HG02981 (cell line): Measurements from ENCODE around the gene PSPH.
"Not testable (repeated sequence)": the region's sequence is repeated elsewhere in the genome, so short reads cannot be mapped to it uniquely, and the experiment has no call there.

Experiments
- ATAC-seq: cut with Tn5 transposase; IDR thresholded peaks from one replicate; pipeline ENCODE4 v1.9.1; 2021; ENCODE audit warnings: mild to moderate bottlenecking, moderate library complexity; ENCODE audit not compliant: unreplicated experiment

PSPH gene

DNA sequence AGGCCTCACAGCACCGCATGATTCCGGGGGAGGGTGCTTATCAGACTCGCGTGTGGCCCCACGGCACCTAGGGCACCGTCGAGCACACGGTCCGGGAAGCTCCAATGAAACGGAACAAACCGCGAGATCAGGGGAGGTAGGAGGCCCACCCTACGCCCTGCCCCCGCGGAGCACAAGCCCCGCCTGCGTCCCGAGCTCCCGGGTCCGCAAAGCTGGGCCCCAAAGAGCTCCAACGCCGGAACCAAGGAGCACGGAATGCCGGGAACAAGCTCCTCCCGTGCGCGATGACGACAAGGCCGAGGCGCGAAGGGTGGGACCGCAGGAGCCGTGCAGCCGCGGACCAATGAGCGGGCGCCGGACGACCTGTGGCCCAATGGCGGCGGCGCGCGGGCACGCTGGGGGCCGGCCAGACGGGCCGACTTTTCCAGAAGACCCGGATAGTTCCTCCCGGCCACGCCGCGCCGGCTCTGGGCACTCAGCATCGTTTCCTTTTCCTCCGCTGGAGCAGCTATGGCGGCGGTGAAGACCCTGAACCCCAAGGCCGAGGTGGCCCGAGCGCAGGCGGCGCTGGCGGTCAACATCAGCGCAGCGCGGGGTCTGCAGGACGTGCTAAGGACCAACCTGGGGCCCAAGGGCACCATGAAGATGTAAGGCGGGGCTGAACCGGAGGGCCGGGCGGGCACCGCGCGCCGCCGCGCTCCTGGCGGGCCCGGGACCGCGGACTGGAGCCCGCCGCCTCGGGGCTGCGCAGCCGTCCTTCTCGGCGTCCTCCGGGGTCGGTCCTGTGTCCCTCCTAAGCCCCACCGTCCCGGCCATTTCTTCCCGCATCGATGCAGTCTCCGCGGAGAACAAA lies at the start of gene PSPH, which contains the start of gene CCT6A:
Gene PSPH, minus strand, starts transcription at position 106 of the 853 bp plus-strand sequence. CDS start 30,232 bp downstream, outside the sequence.
Gene CCT6A, plus strand, starts transcription at position 427 of the 853 bp plus-strand sequence. Its CDS starts 84 bp downstream, at position 511.
- peak; percentile 94 for ATAC-seq

- ATAC-seq = no peak
These were observed 48.4 kb upstream of the PSPH start for GRCh38 chr7:56099653-56100052.

- not testable (repeated sequence) for ATAC-seq
These were observed 47.2 kb upstream of the PSPH start for GRCh38 chr7:56098187-56099008.

DNA sequence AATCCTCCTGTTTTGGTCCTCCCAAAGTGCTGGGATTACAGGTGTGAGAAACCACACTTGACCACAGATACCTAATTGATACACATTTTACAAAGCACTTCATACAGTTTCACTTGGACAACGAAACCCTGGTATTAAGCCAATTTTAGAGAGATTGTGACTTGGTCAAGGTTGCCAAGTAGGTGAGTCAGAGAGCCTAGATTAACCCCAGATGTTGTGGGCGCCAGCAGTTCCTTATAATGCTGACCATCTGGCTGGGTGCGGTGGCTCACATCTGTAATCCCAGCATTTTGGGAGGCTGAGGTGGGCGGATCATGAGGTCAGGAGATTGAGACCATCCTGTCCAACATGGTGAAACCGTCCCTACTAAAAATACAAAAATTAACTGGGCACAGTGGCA lies 46.5 kb upstream of the PSPH start:
- ATAC-seq = no peak

DNA sequence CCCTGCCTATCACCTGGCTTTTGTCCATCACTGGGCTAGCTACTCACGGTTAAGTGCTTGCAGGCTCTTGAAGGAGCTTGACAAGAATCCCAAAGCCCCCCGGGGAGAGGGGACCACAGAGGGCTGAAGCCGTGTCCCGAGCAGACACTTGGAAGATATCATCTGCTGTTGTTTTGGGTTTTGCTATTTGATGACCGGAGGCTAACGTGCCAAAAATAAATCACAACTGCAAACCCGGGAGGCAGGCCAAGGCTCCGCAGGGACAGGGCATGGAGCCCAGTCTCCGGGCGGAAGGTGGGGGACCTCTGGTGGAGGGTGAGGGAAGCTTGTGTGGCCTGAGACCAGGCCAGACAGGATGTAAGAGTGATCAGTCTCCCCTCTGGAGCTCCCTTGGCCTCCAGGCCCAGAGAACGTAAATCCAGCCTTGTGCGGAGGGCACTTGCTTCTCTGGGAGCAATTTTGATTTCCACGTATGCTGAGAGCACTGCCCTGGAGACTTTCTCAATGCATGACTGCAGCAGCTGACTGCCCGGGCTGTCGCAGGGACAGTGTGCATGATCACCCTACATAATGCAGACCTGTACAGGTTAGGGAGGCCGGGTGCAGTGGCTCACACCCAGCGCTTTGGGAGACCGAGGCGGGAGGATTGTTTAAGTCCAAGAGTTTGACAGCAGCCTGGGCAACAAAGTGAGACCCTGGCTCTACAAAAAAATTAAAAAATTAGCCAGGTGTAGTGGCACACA lies 41.7 kb upstream of the PSPH start, which contains the start of gene PHKG1:
Gene PHKG1, minus strand, starts transcription at position 164 of the 743 bp plus-strand sequence. CDS start 4,011 bp downstream, outside the sequence.
- ATAC-seq = no peak

DNA sequence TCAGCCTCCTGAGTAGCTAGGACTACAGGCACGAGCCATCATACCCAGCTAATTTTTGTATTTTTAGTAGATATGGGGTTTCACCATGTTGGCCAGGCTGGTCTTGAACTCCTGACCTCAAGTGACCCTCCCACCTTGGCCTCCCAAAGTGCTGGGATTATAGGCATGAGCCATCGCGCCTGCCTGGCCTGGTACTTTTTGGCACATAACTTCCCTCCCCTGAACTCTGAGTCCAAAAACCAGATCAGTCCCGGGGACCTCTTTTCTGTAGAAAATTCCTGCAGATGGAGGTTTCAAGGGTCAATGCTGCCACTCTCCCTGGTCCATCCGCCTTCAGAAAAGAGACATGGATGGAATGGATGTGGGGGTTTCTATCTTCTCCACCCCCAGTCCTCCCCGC lies 41.1 kb upstream of the PSPH start:
- not testable (repeated sequence) for ATAC-seq

DNA sequence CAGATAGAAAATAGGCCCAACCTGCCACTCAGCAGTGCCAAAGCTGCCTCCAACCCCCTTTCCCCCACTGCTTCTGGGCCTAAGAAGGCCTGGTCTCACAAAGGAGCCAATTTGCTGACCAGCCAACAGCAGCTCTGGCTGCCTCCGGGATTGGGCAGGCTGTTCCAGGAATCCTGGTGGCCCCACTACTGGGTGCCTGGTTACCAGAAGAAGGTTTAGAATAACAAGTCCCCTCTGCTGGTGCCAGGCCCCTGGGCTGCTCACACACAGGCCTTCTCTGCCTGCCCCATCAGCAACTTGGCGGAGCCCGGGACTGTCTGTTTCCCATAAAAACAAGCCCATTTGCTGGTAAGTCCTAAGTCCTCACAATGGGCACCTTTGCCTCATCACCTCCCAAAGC lies 40.3 kb upstream of the PSPH start:
- no peak for ATAC-seq

DNA sequence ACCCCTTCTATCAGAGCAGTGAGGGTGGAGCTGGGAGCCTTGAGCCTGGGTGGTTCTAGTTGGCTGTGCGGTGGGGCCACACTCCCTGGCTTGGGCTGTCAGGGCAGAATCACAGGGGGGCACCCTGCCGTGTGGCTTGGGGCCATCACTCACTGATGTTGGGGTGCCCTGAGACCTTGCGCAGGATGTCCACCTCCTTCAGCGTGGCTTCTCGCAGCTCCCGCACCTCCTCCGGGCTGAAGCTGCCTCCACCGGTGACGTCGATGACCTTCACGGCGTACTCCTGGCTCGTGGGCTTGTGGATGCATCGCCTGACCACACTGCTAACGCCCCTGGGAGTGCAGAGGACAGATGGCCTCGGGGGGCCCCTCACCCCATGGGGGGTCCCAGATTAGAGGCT lies 36.2 kb upstream of the PSPH start:
- no peak for ATAC-seq

DNA sequence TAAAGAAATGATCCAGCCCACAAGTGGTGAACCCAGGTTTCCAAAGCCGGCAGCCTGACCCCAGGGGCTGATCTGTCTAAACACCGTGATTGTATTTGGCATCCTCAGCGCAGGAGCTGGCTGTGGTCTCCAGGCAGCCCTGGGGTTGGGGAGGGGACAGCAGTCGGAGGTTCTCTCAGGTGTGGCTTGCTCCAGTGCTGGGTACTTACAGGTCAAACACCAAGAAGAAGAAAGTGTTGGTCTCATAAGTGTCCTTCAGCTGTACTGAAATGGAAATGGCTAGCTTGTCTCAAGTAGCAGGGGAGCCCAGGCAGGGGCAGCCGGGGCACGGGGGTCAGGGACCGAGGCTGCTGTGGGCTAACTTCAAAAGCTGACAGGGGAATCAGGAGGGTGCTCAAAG lies 35.5 kb upstream of the PSPH start:
- no peak for ATAC-seq

GRCh38 chr7:56083150-56083785 lies 32.0 kb upstream of the PSPH start:
- ATAC-seq = no peak

GRCh38 chr7:56081626-56082340 lies 30.5 kb upstream of the PSPH start:
- no peak for ATAC-seq

DNA sequence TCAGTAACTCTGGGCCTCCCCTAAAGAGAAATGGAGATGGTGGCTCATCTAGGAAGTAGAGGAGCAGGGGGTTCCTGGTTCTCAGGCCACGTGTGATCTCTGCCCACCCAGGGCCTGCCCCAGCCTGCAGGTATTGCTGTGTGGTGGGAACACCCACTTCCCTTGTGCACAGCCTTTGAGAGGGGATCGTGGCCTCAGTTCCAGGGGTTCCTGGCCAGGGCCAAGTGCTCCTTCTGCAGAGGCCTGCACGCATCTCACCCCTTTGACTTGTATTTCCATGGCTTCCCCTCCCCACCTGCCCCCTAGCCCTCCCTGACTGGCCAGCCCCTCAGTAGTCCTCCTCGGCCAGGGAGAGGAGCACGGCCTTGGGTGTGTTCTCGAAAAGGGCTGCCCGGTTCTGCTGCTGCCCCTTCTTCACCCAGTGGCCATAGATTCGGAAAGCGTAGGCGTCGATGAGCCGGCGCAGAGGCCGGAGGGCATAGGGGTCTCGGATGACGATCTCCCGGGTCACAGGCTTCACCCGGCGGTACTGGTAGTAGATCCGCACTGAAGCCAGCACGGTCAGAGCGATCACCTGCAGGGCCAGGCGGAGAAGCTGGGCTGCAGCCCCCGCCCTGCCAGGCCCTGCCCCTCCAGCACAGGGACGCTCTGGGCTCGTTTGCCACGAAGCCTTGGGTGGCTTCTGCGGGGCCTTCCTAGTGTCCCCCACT lies 29.6 kb upstream of the PSPH start:
- not testable (repeated sequence) for ATAC-seq

DNA sequence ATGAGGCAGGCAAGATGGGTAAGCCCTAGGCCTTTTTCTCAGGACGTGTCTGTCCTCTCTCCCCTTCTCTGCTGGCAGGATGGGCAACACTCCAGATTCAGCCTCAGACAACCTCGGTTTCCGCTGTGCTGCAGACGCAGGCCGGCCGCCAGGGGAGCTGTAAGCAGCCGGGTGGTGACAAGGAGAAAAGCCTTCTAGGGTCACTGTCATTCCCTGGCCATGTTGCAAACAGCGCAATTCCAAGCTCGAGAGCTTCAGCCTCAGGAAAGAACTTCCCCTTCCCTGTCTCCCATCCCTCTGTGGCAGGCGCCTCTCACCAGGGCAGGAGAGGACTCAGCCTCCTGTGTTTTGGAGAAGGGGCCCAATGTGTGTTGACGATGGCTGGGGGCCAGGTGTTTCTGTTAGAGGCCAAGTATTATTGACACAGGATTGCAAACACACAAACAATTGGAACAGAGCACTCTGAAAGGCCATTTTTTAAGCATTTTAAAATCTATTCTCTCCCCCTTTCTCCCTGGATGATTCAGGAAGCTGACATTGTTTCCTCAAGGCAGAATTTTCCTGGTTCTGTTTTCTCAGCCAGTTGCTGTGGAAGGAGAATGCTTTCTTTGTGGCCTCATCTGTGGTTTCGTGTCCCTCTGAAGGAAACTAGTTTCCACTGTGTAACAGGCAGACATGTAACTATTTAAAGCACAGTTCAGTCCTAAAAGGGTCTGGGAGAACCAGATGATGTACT lies 28.4 kb upstream of the PSPH start:
- ATAC-seq = no peak

- ATAC-seq = no peak
These were observed 27.0 kb upstream of the PSPH start for GRCh38 chr7:56078196-56078595.

- ATAC-seq = no peak
These were observed 26.4 kb upstream of the PSPH start for GRCh38 chr7:56077681-56078080.

DNA sequence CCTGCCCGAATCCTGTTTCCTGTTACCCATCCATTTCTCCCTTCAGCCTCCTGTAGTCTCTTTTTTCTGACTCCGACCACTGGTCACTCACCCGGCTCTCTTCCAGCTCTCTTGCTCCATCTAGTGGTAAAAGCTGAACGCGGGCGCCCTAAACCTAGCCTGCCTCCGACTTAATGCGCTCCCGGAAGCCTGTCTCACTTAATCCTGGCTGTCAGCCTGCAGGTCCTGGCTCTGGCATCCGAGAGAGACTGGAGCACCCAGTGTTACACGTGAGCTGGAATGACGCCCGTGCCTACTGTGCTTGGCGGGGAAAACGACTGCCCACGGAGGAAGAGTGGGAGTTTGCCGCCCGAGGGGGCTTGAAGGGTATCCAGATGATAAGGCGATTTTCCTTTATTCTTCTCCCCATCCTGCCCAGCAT lies 23.1 kb upstream of the PSPH start:
- ATAC-seq = peak; percentile 92

DNA sequence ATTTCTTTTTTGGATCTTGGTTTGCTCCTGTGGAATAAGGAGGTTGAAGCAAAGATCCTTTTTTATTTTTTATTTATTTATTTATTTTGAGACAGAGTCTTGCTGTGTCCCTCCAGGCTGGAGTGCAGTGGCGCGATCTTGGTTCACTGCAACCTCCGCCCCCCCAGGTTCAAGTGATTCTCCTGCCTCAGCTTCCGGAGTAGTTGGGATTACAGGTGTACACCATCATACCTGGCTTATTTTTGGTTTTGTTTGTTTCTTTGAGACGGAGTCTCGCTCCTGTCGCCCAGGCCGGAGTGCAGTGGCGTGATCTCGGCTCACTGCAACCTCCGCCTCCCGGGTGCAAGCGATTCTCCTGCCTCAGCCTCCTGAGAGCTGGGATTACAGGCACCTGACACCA lies 15.1 kb upstream of the PSPH start:
- ATAC-seq = not testable (repeated sequence)

DNA sequence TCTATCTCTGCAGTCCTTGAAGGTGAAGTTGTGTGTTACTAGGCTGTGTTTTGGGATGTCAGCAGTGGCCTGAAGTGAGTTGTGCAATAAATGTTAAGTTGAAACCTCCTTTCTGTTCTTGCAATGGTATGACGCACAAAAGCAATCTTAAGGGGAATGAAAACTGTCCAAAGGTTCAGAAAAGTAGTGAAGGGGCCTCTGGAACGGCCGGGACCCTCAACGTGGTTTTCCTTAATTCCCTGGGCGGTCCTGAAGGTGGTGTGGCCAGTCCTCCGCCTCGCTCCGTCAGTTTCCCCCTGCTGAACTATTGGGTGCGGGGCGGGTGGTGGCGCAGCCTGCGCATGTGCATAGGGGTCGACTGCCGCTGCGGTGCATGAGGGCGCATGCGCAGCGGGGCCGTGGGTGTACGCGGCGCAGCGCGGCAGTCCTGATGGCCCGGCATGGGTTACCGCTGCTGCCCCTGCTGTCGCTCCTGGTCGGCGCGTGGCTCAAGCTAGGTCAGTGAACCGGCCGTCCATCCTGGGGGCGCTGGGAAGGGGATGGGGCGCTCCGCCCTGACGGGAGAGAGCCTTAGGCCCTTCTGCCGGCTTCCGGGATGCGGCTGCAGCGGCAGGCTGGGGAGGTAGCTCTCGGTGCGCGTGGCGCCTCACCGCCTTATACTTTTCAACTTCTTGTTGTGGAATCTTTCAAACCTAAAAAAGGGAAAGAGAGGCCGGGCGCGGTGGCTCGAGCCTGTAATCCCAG lies 12.8 kb upstream of the PSPH start, which contains the start of gene SUMF2:
Gene SUMF2, plus strand, starts transcription at position 405 of the 744 bp plus-strand sequence. Its CDS starts 26 bp downstream, at position 431.
- ATAC-seq = peak; percentile 85
